HG02588 (cell line): ENCODE data around the gene SH3GL1.

Source experiments
- ATAC-seq: cut with Tn5 transposase; IDR thresholded peaks from one replicate; pipeline ENCODE4 v1.9.1; 2021; ENCODE audit warnings: mild to moderate bottlenecking, moderate library complexity; ENCODE audit not compliant: unreplicated experiment

The SH3GL1 gene

DNA sequence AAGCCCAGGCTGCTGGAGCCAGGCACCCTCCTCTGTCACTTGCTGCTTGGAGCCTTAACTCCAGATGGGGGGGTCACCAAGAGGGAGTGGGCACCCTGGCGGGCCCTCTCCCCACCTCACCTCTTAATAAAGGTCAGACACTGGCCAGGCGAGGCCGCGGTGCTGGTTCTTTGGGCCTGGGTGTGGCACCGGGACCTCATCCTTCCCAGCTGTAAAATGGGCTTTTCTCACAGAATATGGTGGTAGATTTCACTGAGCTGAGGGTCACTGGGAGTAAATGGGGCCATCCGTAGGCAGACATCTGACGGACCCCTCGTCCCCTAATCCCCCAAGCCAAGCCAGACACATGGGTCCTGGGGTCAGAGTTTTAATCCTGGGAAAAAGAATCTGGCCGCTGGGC is 76.7 kb downstream of the SH3GL1 start:
- no peak for ATAC-seq

DNA sequence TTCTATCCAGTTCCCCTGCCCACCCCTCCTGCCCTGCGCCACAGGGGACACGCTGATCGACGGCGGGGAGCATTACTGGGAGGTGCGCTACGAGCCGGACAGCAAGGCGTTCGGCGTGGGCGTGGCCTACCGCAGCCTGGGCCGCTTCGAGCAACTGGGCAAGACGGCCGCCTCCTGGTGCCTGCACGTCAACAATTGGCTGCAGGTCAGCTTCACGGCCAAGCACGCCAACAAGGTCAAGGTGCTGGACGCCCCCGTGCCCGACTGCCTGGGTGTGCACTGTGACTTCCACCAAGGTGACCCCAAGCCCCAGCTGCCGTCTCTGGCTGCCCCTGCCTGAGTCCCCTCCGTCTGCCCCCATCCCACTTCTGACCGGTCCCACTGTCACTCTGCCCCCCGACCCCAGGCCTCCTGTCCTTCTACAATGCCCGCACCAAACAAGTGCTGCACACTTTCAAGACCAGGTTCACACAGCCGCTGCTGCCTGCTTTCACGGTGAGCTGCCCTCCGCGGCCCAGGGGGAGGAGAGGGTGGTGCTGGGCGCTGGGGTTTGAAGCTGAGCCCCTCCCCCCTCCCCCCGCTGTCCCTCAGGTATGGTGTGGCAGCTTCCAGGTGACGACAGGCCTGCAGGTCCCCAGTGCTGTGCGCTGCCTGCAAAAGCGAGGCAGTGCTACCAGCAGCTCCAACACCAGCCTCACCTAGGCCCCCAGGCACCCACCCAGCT is 77.2 kb downstream of the SH3GL1 start:
- ATAC-seq, result no peak

DNA sequence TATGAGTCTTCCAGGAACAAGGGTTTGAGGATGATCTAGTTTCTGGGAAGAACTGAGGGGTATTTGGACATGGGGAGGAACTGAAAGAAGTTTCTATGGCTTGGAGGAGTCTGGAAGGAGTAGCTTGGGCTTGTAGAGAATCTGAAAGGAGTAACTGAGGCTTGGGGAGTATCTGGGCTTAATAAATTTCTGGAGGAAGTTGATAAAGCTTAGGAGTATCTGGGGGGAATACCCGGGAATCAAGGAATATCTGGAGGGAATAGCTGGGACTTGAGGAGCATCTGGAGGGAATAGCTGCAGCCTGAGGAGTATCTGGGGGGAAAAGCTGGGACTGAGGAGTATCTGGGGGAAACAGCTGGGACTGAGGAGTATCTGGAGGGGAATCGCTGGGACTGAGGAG is 79.9 kb downstream of the SH3GL1 start:
- no peak for ATAC-seq

DNA sequence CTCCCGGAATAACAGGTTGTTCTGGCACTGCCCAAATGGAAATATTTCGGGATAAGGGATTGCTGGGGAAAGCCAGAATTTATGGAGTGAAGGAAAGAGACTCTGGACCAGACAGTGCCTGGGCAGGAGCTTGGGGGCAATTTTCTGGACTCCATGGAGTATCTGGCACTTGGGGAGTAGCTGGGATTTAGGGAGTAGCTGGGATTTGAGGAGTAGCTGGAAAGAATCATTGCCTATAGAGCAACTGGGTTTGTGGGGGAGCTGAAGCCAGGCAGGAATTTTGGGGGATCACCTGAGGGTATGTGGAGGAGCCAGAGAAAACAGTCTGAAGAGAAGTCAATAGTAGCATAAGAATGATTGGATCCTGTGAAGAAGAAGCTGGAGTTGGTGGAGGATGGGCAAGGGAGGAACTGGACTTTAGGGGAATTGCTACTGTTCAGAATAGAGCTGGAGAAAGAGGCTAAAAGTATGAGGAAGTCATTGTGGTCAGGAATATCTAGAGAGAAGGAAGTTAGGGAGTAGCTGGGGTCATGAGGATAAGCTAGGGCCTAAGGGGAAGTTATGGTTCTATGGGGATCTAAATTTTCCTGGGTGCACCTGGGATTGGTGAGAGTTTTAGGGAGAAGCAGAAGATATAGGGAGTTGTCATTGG is 81.2 kb downstream of the SH3GL1 start:
- no peak for ATAC-seq

DNA sequence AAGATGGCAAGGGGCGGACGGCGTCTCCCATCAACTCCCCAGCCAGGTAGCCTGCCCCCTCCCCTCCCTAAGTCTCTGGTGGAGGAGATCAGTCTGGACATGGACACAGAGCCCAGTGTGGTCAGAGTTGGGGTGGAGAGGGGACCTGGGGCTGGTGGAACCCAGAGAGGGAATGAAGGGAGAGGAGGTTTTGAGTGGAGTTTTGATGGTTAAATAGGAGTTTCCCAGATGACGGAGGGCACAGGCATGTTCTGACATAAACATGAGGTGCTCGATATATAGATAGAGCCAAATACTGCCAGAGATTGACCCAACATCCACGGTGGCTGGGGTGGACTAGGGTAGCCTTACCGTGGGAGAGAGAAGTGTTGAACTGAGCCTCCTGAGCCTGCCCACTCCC is 81.9 kb downstream of the SH3GL1 start:
- ATAC-seq, result no peak

DNA sequence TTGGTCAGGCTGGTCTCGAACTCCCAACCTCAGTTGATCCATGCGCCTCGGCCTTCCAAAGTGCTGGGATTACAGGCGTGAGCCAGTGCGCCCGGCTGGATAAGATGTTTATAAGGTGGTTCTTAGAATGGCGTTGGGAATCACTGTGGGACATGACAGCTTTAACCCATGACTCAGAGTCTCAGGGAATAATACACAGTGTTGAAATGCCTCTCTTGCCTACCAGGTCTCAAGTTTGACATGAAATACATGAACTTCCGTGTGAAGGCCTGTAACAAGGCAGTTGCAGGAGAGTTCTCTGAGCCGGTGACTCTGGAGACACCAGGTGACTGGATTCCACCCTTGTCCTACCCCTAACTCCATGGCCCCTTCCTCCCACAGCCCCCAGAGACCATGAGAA is 83.4 kb downstream of the SH3GL1 start:
- no peak for ATAC-seq

DNA sequence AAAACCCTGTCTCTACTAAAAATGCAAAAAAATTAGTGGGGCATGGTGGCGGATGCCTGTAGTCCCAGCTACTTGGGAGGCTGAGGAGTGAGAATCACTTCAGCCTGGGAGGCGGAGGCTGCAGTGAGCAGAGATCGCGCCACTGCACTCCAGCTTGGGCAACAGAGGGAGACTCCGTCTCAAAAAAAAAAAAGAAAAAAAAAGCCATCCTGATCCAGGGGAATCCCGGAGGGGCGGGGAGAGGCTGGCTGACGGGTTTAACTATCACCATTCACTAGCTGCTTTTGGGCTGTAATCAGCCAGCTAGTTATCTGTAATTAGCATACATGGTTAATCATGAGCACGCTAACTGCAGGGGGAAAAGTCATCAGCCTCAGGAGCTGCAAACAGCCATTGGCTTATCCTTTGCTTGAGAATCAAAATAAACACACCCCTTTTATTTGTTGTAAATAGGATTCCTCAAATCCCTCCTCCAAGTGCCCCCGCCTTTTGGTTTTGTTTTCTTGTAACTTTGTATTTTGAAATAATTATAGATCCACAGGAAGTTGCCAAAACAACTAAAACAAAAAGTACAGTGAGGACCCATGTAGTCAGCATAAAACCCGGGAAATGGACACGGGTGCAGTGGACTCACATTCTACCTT is 86.4 kb downstream of the SH3GL1 start:
- no peak for ATAC-seq
